Activated CD8-positive, alpha-beta memory T cell treated with anti-CD3 and anti-CD28 coated beads, Interleukin-2, amount 10 ng/mL, durations not matched to agents 7 days and 5 days (primary cell): ENCODE data around the gene BCAR1. TPM values are rescaled to one million over a fixed set of nuclear protein-coding genes. Genes with fewer than 3 reads are reported as not detected.
"Not testable (repeated sequence)": the region's sequence is repeated elsewhere in the genome, so short reads cannot be mapped to it uniquely, and the experiment has no call there.

ENCODE experiments used
- ATAC-seq: fragments of 150-1000 bp; cut with Tn5 transposase; one replicate; pipeline ENCODE4 v1.10.0; 2021; ENCODE audit warnings: moderate library complexity
- CTCF ChIA-PET: fragments of 350-600 bp; sonication (Branson Sonifier 250); formaldehyde crosslinking; loops from one replicate; lab custom pipeline; 2021; ENCODE audit warnings: antibody characterized with exemption; lab: Charles Lee
- DNase-seq: peaks from one replicate; pipeline ENCODE4 v3.0.0-alpha.2; 2020
- H3K27ac Mint-ChIP-seq: one replicate; pipeline ENCODE4 v1.8.0; 2021; ENCODE audit warnings: mild to moderate bottlenecking, mixed read lengths
- H3K27me3 Mint-ChIP-seq: one replicate; pipeline ENCODE4 v1.8.0; 2021; ENCODE audit warnings: mixed read lengths
- H3K36me3 Mint-ChIP-seq: one replicate; pipeline ENCODE4 v1.8.0; 2021; ENCODE audit warnings: mild to moderate bottlenecking, mixed read lengths
- H3K4me1 Mint-ChIP-seq: one replicate; pipeline ENCODE4 v1.8.0; 2021; ENCODE audit warnings: mixed read lengths
- H3K4me3 Mint-ChIP-seq: one replicate; pipeline ENCODE4 v1.8.0; 2021; ENCODE audit warnings: mild to moderate bottlenecking, moderate library complexity, mixed read lengths
- H3K9me3 Mint-ChIP-seq: one replicate; pipeline ENCODE4 v1.8.0; 2022; ENCODE audit warnings: low read depth, mixed read lengths
- total RNA-seq, 2 experiments: library from RNA; stranded (reverse); gene quantifications; one replicate each; pipeline ENCODE4 v1.2.3, GENCODE V29; 2021

BCAR1 gene
- total RNA-seq, 2 experiments from 2014 or later: 0.19 TPM; not detected in 1

DNA sequence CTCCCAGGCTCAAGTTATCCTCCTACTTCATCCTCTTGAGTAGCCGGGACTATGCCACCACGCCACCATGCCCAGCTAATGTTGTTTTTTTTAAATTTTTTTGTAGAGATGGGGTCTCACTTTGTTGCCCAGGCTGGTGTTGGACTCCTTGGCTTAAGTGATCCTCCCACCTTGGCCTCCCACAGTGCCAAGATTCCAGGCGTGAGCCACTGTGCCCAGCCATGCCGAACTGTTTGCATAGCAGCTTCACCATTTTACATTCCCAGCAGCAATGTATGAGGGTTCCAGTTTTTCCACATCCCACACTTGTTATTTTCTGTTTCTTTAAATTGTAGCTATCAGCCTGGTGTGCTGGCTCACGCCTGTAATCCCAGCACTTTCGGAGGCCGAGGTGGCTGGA is 34.8 kb downstream of the BCAR1 start:
- Mint-ChIP-seq H3K27me3 (no peaks in the 10 kb centered on the region), H3K4me1 (peaks cover 14% of the 10 kb centered on the region), H3K36me3 (no peaks in the 10 kb centered on the region), H3K9me3 (no peaks in the 10 kb centered on the region), H3K27ac (no peak overlapping the region), H3K4me3 (no peak overlapping the region)
- ATAC-seq (no peak), DNase-seq (no peak)
- CTCF ChIA-PET: interaction anchor here (1.2 to 6.3 kb wide), 2 partner anchors 17 to 18 kb away, joined by 5 to 43 read pairs; no protein-coding TSS in a partner anchor

DNA sequence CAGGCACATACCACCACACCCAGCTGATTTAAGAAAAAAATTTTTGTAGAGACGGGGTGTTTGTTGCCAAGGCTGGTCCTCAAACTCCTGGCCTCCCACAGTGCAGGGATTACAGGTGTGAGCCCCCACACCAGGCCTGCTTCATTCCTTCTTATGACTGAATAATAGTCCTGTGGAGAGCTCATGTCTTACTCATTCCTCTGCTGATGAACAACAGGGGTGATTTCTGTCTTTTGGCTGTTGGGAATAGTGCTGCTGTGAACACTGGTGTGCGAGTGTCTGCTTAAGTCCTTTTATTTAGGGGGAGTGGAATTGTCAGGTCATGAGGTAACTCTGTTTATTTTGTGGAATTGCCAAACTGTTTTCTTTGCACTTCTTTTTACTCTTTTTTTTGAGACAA is 35.3 kb downstream of the BCAR1 start:
- Mint-ChIP-seq H3K9me3 (no peaks in the 10 kb centered on the region), H3K36me3 (no peaks in the 10 kb centered on the region), H3K27me3 (no peaks in the 10 kb centered on the region), H3K4me1 (peaks cover 14% of the 10 kb centered on the region), H3K4me3 (no peak overlapping the region), H3K27ac (no peak overlapping the region)
- no peak for DNase-seq
- ATAC-seq: no peak
- CTCF ChIA-PET: interaction anchor here (1.2 to 6.3 kb wide), 2 partner anchors 17 to 18 kb away, joined by 5 to 43 read pairs; no protein-coding TSS in a partner anchor

DNA sequence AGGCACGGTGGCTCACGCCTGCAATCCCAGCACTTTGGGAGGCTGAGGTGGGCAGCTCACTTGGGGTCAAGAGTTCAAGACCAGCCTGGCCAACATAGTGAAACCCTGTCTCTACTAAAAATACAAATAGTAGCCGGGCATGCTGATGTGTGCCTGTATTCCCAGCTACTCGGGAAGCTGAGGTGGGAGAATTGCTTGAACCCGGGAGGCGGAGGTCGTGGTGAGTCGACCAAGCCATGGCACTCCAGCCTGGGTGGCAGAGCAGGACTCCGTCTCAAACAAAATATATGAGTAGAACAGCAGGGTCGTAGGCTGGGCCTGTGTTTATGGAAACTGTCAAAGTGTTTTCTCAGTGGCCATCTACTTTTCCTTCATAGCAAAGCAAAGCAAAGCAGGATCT is 40.1 kb downstream of the BCAR1 start:
- ATAC-seq, H3K9me3 Mint-ChIP-seq, H3K27me3 Mint-ChIP-seq, H3K27ac Mint-ChIP-seq, CTCF ChIA-PET, DNase-seq, H3K4me3 Mint-ChIP-seq, H3K4me1 Mint-ChIP-seq, H3K36me3 Mint-ChIP-seq: not testable (repeated sequence)

DNA sequence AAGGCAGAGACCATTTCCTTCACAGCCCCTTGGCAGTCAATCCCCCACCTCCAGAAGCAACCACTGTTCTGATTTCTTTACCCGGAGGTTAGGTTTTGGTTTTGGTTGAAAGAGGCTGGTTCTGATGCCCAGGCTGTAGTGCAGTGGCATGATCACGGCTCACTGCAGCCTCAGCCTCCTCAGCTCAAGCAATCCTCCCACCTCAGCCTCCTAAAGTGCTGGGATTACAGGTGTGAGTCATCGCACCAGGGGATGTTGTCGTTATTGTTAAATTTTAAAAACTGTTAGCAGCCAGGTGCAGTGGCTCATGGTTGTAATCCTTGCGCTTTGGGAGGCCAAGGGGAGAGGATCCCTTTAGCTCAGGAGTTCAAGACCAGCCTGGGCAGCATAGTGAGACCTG is 41.5 kb downstream of the BCAR1 start:
- H3K4me3 Mint-ChIP-seq: no peak overlapping the region
- H3K27ac Mint-ChIP-seq: no peak overlapping the region
- no peaks in the 10 kb centered on the region for H3K27me3 Mint-ChIP-seq
- no peaks in the 10 kb centered on the region for H3K4me1 Mint-ChIP-seq
- CTCF ChIA-PET: interaction anchor here (0.7 kb wide), 1 partner anchor 38 kb away, joined by 3 read pairs; no protein-coding TSS in a partner anchor
- ATAC-seq (no peak), DNase-seq (no peak)
- H3K9me3 Mint-ChIP-seq: no peaks in the 10 kb centered on the region
- H3K36me3 Mint-ChIP-seq: no peaks in the 10 kb centered on the region

DNA sequence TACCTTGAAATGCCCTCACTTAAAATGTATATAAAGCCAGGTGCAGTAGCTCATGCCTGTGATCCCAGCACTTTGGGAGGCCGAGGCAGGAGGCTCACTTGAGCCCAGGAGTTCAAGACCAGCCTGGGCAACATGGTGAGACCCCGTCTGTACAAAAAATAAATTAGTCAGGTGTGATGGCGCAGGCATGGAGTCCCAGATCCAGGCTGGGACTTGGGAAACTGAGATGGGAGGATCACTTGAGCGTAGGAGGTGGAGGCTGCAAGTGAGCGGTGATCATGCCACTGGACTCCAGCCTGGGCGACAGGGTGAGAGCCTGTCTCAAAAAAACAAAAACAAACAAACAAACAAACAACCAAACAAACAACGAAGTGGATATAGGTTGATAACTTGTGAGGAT is 41.9 kb downstream of the BCAR1 start:
- not testable (repeated sequence) for ATAC-seq, H3K4me3 Mint-ChIP-seq, H3K4me1 Mint-ChIP-seq, H3K36me3 Mint-ChIP-seq, H3K27me3 Mint-ChIP-seq, H3K9me3 Mint-ChIP-seq, DNase-seq, H3K27ac Mint-ChIP-seq
- CTCF ChIA-PET: interaction anchor here (0.7 kb wide), 1 partner anchor 38 kb away, joined by 3 read pairs; no protein-coding TSS in a partner anchor

DNA sequence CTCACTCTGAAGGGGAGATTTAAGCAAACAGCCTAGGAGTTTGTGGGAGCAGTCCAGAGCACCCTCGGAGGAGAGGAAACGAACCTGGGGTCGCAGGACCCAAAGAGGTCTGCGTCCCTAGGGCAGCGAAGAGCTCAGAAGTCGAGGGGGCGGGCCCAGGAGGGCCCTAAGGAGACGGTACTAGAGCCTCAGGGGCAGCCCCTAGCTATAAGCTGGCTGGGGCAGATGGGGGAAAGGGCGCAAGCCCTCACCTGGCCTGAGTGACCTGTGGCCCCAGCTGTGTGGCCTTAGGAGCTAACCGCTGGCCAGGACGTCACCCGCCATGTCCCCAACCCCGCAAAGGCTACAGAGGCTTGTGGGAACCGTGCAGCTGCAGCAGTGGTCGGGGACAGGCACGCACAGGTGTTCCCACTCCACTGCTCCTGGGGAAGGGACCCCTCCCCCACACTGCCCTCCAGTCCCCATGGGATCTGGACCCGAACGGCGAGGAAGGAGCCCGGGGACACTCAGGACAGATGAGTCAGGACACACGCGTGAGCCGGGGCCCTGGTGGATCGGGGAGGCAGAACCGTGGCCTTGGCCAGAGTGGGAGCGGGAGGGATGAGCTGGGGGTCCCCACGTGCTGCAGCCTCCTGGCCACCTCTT is 42.4 kb downstream of the BCAR1 start:
- ATAC-seq: no peak
- H3K27ac Mint-ChIP-seq: no peak overlapping the region
- H3K9me3 Mint-ChIP-seq: no peaks in the 10 kb centered on the region
- no peak overlapping the region for H3K4me3 Mint-ChIP-seq
- H3K36me3 Mint-ChIP-seq: no peaks in the 10 kb centered on the region
- no peak for DNase-seq
- H3K27me3 Mint-ChIP-seq: no peaks in the 10 kb centered on the region
- CTCF ChIA-PET: interaction anchor here (1.2 kb wide), 1 partner anchor 25 kb away, joined by 6 read pairs; no protein-coding TSS in a partner anchor
- H3K4me1 Mint-ChIP-seq: no peaks in the 10 kb centered on the region

DNA sequence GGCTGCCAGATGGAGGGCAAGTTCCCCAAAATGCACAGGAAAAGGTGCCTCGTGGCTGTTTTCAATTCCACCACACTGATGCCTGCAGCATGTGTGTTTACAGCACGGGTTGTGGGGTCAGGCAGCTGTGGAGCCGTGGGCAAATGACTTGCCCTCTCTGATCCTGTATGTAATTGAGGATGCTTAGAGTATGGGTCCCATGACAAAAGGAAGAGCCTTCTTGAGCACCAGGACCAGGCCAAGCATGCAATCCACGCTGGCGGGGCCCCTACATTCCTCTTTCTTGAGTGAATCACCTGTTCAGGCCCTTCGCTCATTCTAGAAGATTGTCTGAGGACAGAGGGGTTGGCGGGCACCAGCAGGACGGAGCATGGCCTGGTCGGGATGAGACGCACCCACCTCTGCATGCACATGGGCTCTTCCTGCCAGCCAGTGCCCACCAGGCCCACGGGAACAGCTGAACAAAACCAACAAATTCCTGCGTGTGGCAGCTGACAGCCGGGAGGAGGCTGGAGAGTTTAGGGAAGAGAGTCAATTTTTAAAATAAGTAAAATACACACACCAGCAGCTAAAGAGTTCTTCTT is 43.1 kb downstream of the BCAR1 start:
- no peaks in the 10 kb centered on the region for H3K4me1 Mint-ChIP-seq
- CTCF ChIA-PET: interaction anchor here (1.2 kb wide), 1 partner anchor 26 kb away, joined by 6 read pairs; no protein-coding TSS in a partner anchor
- no peak for ATAC-seq
- no peaks in the 10 kb centered on the region for H3K36me3 Mint-ChIP-seq
- H3K27me3 Mint-ChIP-seq: no peaks in the 10 kb centered on the region
- no peak overlapping the region for H3K27ac Mint-ChIP-seq
- H3K9me3 Mint-ChIP-seq: no peaks in the 10 kb centered on the region
- H3K4me3 Mint-ChIP-seq: no peak overlapping the region
- DNase-seq: no peak

DNA sequence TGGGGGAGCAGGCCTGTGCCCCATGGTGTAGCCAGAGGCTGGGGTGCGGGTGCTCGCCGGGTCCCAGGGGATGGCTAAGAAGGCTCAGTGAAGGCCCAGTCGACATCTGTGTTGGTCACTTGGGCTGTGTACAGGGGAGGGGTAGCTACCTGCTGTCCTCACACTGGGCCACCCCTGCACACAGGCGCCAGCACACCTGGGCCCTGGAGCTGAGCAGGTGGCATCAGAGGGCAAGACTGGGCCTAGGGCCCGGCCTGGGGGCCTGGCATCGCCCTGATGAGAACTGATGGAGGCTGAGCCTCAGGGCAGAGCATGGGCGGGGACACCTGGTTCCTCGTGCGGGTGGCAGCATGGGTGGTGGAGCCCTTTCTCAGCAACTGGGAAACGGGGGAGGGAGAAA is 43.6 kb downstream of the BCAR1 start:
- CTCF ChIA-PET: no interaction called here
- ATAC-seq (no peak), DNase-seq (no peak)
- H3K36me3 Mint-ChIP-seq: no peaks in the 10 kb centered on the region
- H3K27me3 Mint-ChIP-seq: no peaks in the 10 kb centered on the region
- H3K9me3 Mint-ChIP-seq: no peaks in the 10 kb centered on the region
- no peak overlapping the region for H3K4me3 Mint-ChIP-seq
- no peaks in the 10 kb centered on the region for H3K4me1 Mint-ChIP-seq
- H3K27ac Mint-ChIP-seq: no peak overlapping the region

DNA sequence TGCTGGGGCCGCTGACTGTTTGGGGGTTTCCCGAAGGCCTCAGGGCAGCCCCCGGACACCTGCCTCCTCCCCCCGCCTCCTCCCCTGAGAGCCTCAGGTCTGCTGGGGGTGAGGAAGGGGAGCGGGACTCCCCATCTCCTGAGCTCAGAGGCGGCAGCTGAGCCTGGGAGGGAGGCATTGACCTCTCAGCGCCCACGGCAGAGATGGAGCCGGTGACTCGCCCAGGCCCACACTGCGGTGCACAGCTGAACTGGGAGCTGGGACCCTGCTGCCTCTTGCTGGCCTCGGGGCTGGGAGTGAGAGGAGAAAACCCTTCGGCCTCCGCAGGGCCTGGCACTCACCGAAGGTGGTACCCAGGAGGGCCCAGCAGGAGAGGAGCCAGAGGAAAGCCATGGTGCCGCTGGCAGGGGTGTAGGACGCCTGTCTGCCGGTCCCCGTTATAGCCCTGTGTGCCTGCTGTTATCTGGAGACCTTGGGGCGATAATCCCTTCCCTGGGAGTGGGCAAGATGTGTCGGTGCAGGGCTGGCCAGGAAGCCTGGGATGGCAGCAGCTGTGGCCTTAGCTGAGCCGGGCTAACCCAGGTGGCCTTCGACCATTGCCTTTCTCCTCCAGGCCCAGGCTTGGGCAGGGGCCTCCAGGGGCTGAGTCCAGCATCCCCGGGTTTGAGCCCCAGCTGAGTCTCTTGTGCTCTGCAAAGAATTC is 44.5 kb downstream of the BCAR1 start, which contains the start of gene CTRB2:
TSS of gene CTRB2 (minus strand) at position 413 of the 703 bp plus-strand sequence. CDS start at position 393, 20 bp downstream.
- H3K27ac Mint-ChIP-seq: no peak within 1 kb of the TSS
- no peaks in the 10 kb centered on the region for H3K36me3 Mint-ChIP-seq
- CTCF ChIA-PET: interaction anchor here (1.0 kb wide), 1 partner anchor 28 kb away, joined by 3 read pairs; no protein-coding TSS in a partner anchor
- ATAC-seq (no peak), DNase-seq (no peak)
- no peaks in the 10 kb centered on the region for H3K4me1 Mint-ChIP-seq
- H3K4me3 Mint-ChIP-seq: no peak within 1 kb of the TSS
- H3K27me3 Mint-ChIP-seq: no peaks in the 10 kb centered on the region
- no peaks in the 10 kb centered on the region for H3K9me3 Mint-ChIP-seq

DNA sequence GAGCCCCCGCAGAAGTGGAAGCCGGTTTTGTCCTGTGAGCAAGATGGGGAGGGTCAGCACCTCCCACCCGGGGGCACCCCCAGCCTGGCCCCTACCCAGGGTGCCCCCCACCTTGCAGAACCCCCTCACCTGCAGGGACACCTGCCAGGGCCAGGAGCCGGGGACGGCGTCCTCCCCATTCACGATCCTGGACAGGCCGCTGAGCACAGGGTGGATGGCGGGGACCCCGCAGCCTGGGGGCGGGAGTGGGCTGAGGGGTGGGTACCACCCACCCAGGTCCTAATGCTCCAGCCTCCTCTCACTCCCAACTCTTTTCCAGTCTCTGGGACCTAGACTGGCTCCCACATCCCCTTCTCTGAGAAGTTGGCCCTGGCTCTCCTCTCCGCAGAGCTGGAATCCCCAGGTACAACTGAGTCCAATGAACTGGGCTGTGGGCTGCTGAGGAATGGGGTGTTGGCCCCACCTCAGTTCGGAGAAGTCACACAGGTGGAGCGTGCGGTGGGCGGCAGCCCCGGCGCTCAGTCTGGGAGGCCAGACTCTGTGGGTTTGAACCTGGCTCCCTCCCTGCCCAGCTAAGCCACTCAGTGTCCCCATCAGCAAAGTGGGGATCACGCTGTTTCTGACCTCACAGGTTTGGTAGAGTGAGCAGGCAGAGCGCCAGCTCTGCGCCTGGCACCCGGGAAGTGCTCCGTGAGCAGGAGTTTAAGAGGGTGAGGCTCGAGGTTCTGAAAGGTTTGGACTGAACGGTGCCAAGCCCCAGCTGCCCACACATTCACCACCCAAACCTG is 45.3 kb downstream of the BCAR1 start:
- CTCF ChIA-PET: interaction anchor here (1.0 kb wide), 1 partner anchor 28 kb away, joined by 3 read pairs; no protein-coding TSS in a partner anchor
- not testable (repeated sequence) for H3K27ac Mint-ChIP-seq, H3K27me3 Mint-ChIP-seq, DNase-seq, H3K36me3 Mint-ChIP-seq, H3K9me3 Mint-ChIP-seq, ATAC-seq, H3K4me3 Mint-ChIP-seq, H3K4me1 Mint-ChIP-seq

DNA sequence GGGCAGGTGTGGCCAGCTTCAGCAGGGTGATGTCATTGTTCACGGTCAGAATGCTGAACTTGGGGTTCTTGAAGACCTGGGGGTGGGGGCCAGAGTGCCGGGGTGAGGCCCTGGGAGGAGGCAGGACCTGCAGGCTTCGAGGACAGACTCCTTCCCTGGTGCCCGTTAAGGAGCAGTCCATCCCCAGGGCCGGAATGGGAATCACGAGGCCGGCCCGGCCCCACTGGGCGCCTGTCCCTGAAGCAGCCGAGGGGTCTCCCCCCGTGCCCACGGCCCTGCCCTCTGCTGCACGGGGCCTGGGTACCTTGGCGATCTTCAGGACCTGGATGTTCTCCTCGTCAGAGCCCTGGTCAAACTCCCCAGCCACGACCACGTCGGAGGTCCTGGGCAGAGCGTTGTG is 46.0 kb downstream of the BCAR1 start:
- H3K27me3 Mint-ChIP-seq, CTCF ChIA-PET: not testable (repeated sequence)

DNA sequence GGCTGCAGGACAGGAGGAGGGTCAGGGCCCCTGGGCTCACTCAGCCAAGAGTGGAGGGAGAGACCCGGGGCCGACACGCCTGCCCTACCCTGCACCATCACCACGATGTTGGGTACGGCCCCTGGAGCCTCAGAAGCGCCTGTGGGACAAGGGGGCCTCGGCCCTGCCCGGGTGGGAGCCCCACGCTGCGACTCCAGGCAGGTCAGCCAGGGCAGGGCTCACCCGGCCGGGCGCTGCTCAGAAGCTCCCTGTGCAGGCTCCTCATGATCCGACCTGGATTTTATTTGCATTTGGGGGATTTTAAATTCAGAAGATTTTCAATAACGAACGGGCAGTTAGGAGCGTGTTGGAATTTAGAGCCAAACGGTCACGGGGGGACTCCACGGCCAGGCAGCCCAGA is 46.5 kb downstream of the BCAR1 start:
- DNase-seq, H3K36me3 Mint-ChIP-seq, CTCF ChIA-PET, ATAC-seq, H3K9me3 Mint-ChIP-seq, H3K4me3 Mint-ChIP-seq, H3K4me1 Mint-ChIP-seq, H3K27me3 Mint-ChIP-seq, H3K27ac Mint-ChIP-seq: not testable (repeated sequence)

More for the DNA sequence above, 46.0 kb downstream of the BCAR1 start:
- not testable (repeated sequence) for ATAC-seq, DNase-seq, H3K4me3 Mint-ChIP-seq, H3K9me3 Mint-ChIP-seq, H3K36me3 Mint-ChIP-seq, H3K4me1 Mint-ChIP-seq, H3K27ac Mint-ChIP-seq

DNA sequence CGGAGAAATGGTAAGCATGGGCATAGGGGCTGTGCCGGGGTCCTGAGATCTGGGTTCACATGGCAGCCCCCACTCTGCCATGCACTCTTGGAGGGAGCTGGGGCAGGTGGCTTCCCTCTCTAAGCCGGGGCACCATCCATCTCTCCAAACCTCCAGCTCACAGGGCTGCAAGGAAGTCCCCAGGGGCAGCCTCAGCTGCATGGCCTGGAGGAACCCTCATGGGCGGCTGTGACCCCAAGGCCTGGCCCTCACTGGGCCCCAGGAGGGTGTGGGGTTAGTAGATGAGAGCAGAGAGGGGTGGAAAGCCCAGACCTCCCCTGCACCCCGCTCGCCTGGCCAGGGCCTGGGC is 47.0 kb downstream of the BCAR1 start:
- CTCF ChIA-PET: no interaction called here
- Mint-ChIP-seq H3K27ac (no peak overlapping the region), H3K27me3 (peaks cover 3% of the 10 kb centered on the region), H3K4me1 (peaks cover 8% of the 10 kb centered on the region), H3K9me3 (no peaks in the 10 kb centered on the region), H3K36me3 (no peaks in the 10 kb centered on the region), H3K4me3 (no peak overlapping the region)
- DNase-seq (no peak), ATAC-seq (no peak)
